ENCODE data around the gene WDR93. TPM values are rescaled to one million over a fixed set of nuclear protein-coding genes. Genes with fewer than 3 reads are reported as not detected.
A peak's percentile ranks its signal among the peaks of the same experiment; 100 is the strongest.

Gene WDR93
- polyA plus RNA-seq, 3 donors = not detected

- H3K4me2 ChIP-seq (replicated peaks; ENCODE audit: extremely low read depth, low read length, poor library complexity, severe bottlenecking) = no peak overlapping the region
- 93% methylated on average over 9 of the region's 14 CpGs for WGBS (ENCODE audit: insufficient coverage)
- no peaks in the 10 kb centered on the region for H3K9me3 ChIP-seq (replicated peaks in 1 of 2; ENCODE audit: control insufficient read depth in 1 of 2, insufficient read depth in 1 of 2, low read length in 2 of 2)
- Mint-ChIP-seq H3K27ac (peak overlapping the region; percentile 10 to 84 (median 68)), H3K4me3 (no peak overlapping the region), H3K4me1 (peaks cover 32% of the 10 kb centered on the region), H3K27me3 (ENCODE audit: low read depth in 3 of 3) (peaks cover 0 to 7% (median 0%) of the 10 kb centered on the region in 3 donors), H3K9me3 (peaks cover 0 to 6% (median 4%) of the 10 kb centered on the region in 7 donors), H3K36me3 (peaks cover 32 to 43% of the 10 kb centered on the region in 2 donors)
- H3K4me3 ChIP-seq (replicated peaks in 1 of 3; ENCODE audit: low read depth in 2 of 3, low read length in 3 of 3) = no peak overlapping the region
- H3K36me3 ChIP-seq (replicated peaks in 1 of 2; ENCODE audit: control insufficient read depth in 1 of 2, insufficient read depth in 2 of 2, low read length in 2 of 2) = peaks cover 33 to 44% of the 10 kb centered on the region in 2 donors
- peak in 1 of 3 donors; percentile 8 for DNase-seq
- intact Hi-C loops (cut with micrococcal nuclease) = loop anchor here in 1 of 2 donors (5.0 kb wide), 1 partner anchor 64 kb away; no protein-coding TSS in a partner anchor
- H2AFZ ChIP-seq (ENCODE audit: insufficient read depth, low read depth, low read length, poor library complexity, severe bottlenecking) = no peak overlapping the region
- H3K27me3 ChIP-seq (ENCODE audit: control insufficient read depth in 2 of 2, insufficient read depth in 2 of 2, low read length in 2 of 2) = no peaks in the 10 kb centered on the region
- no peaks in the 10 kb centered on the region for H3K79me2 ChIP-seq (ENCODE audit: insufficient read depth, low read length)
- TF ChIP-seq CTCF (IDR thresholded peaks at IDR 0.05) = no peak
- H3K4me1 ChIP-seq (ENCODE audit: control insufficient read depth in 1 of 2, insufficient read depth in 2 of 2, low read length in 2 of 2) = peaks cover 27 to 39% of the 10 kb centered on the region in 2 donors
- peak overlapping the region; percentile 3 to 21 for H3K27ac ChIP-seq (ENCODE audit: low read depth in 1 of 2, low read length in 2 of 2)
- H3K9ac ChIP-seq (ENCODE audit: insufficient read depth, low read length, poor library complexity, severe bottlenecking) = no peak overlapping the region
- peaks cover 50% of the 10 kb centered on the region for H4K20me1 ChIP-seq (ENCODE audit: insufficient read depth, low read length)
Observed at GRCh38 chr15:89783111-89783860, 92.7 kb downstream of the WDR93 start.

GRCh38 chr15:89783861-89784685, 93.5 kb downstream of the WDR93 start:
- H3K9me3 ChIP-seq (replicated peaks in 1 of 2; ENCODE audit: control insufficient read depth in 1 of 2, insufficient read depth in 1 of 2, low read length in 2 of 2) = peaks cover 0 to 6% of the 10 kb centered on the region in 2 donors
- H3K79me2 ChIP-seq (ENCODE audit: insufficient read depth, low read length) = no peaks in the 10 kb centered on the region
- H3K9me3 Mint-ChIP-seq = peaks cover 0 to 11% (median 7%) of the 10 kb centered on the region in 7 donors
- peak overlapping the region in 4 of 7 donors; percentile 58 to 83 (median 69) for H3K27ac Mint-ChIP-seq
- H3K4me1 ChIP-seq (ENCODE audit: control insufficient read depth in 1 of 2, insufficient read depth in 2 of 2, low read length in 2 of 2) = peaks cover 27 to 39% of the 10 kb centered on the region in 2 donors
- H3K4me3 ChIP-seq (replicated peaks in 1 of 3; ENCODE audit: low read depth in 2 of 3, low read length in 3 of 3) = no peak overlapping the region
- H3K27me3 Mint-ChIP-seq (ENCODE audit: low read depth in 3 of 3) = peaks cover 0 to 7% (median 0%) of the 10 kb centered on the region in 3 donors
- peaks cover 54% of the 10 kb centered on the region for H4K20me1 ChIP-seq (ENCODE audit: insufficient read depth, low read length)
- peak in 1 of 3 donors; percentile 7 for DNase-seq
- H3K27me3 ChIP-seq (ENCODE audit: control insufficient read depth in 2 of 2, insufficient read depth in 2 of 2, low read length in 2 of 2) = no peaks in the 10 kb centered on the region
- H3K4me2 ChIP-seq (replicated peaks; ENCODE audit: extremely low read depth, low read length, poor library complexity, severe bottlenecking) = no peak overlapping the region
- WGBS (ENCODE audit: insufficient coverage) = 95% methylated on average over 12 of the region's 15 CpGs
- H2AFZ ChIP-seq (ENCODE audit: insufficient read depth, low read depth, low read length, poor library complexity, severe bottlenecking) = no peak overlapping the region
- intact Hi-C loops (cut with micrococcal nuclease) = loop anchor here in 1 of 2 donors (5.0 kb wide), 1 partner anchor 63 kb away; no protein-coding TSS in a partner anchor
- peaks cover 40 to 52% of the 10 kb centered on the region in 2 donors for H3K36me3 ChIP-seq (replicated peaks in 1 of 2; ENCODE audit: control insufficient read depth in 1 of 2, insufficient read depth in 2 of 2, low read length in 2 of 2)
- no peak for TF ChIP-seq CTCF (IDR thresholded peaks at IDR 0.05)
- peaks cover 32% of the 10 kb centered on the region for H3K4me1 Mint-ChIP-seq
- peak overlapping the region in 1 of 2 donors; percentile 3 for H3K27ac ChIP-seq (ENCODE audit: low read depth in 1 of 2, low read length in 2 of 2)
- no peak overlapping the region for H3K9ac ChIP-seq (ENCODE audit: insufficient read depth, low read length, poor library complexity, severe bottlenecking)
- H3K36me3 Mint-ChIP-seq = peaks cover 35 to 51% of the 10 kb centered on the region in 2 donors
- no peak overlapping the region for H3K4me3 Mint-ChIP-seq

Measured in CD14-positive monocyte (primary cell).